Endodermal cell (in vitro differentiated cells): ENCODE results near the gene SIAE. TPM values are rescaled to one million over a fixed set of nuclear protein-coding genes. Genes with fewer than 3 reads are reported as not detected.
A peak's percentile ranks its signal among the peaks of the same experiment; 100 is the strongest.

ENCODE experiments used
- DNase-seq: peaks from one replicate; pipeline ENCODE4 v3.0.0-alpha.2; 2017
- H3K27ac ChIP-seq: 2 replicates; pipeline ENCODE4 v1.5.1; 2013; ENCODE audit warnings: mild to moderate bottlenecking, low read depth, low read length, moderate library complexity
- H3K27me3 ChIP-seq: 2 replicates; pipeline ENCODE4 v1.6.1; 2013; ENCODE audit warnings: mild to moderate bottlenecking, low read length, moderate library complexity; ENCODE audit not compliant: insufficient read depth, control insufficient read depth, poor library complexity, severe bottlenecking
- H3K36me3 ChIP-seq: 2 replicates; pipeline ENCODE4 v1.7.0; 2013; ENCODE audit warnings: mild to moderate bottlenecking, low read length, moderate library complexity; ENCODE audit not compliant: control insufficient read depth, insufficient read depth
- H3K4me1 ChIP-seq: one replicate; pipeline ENCODE4 v1.7.0; 2013; ENCODE audit warnings: low read length; ENCODE audit not compliant: control insufficient read depth, insufficient read depth
- H3K4me3 ChIP-seq: 2 replicates; pipeline ENCODE4 v1.5.1; 2013; ENCODE audit warnings: mild to moderate bottlenecking, low read length, moderate library complexity
- H3K9ac ChIP-seq: 2 replicates; pipeline ENCODE4 v1.6.1; 2013; ENCODE audit warnings: mild to moderate bottlenecking, low read length, moderate library complexity; ENCODE audit not compliant: poor library complexity, severe bottlenecking; ENCODE audit errors: extremely low read depth
- H3K9me3 ChIP-seq: 2 replicates; pipeline ENCODE4 v1.6.1; 2013; ENCODE audit warnings: mild to moderate bottlenecking, low read length, moderate library complexity; ENCODE audit not compliant: control insufficient read depth
- H3K27ac Mint-ChIP-seq: 2 replicates; pipeline ENCODE4 v1.8.0; 2020; ENCODE audit warnings: mixed read lengths
- H3K27me3 Mint-ChIP-seq: 2 replicates; pipeline ENCODE4 v1.8.0; 2021; ENCODE audit warnings: mild to moderate bottlenecking, mixed read lengths; ENCODE audit not compliant: insufficient read depth
- H3K36me3 Mint-ChIP-seq: 2 replicates; pipeline ENCODE4 v1.8.0; 2020; ENCODE audit warnings: low read depth, mixed read lengths
- H3K4me1 Mint-ChIP-seq: 2 replicates; pipeline ENCODE4 v1.8.0; 2020; ENCODE audit warnings: mixed read lengths
- H3K4me3 Mint-ChIP-seq: 2 replicates; pipeline ENCODE4 v1.8.0; 2020; ENCODE audit warnings: mild to moderate bottlenecking, moderate library complexity, mixed read lengths
- H3K9me3 Mint-ChIP-seq: 2 replicates; pipeline ENCODE4 v1.8.0; 2020; ENCODE audit warnings: mild to moderate bottlenecking, mixed read lengths
- CTCF ChIP-seq: fragments of 200-600 bp; sonication (generic); conservative IDR thresholded peaks from 2 replicates; pipeline ENCODE4 v1.5.0; 2021; ENCODE audit warnings: antibody characterized with exemption, mild to moderate bottlenecking
- WGBS, 2 experiments: methylation state at CpG; one replicate each; pipeline versions ENCODE4 v1.1.5 to v1.1.7; 2013; ENCODE audit warnings: missing lambda C conversion rate in 2 of 2, mixed read lengths in 1 of 2; ENCODE audit not compliant: insufficient coverage in 1 of 2, insufficient read length in 1 of 2; 5-methylcytosine and 5-hydroxymethylcytosine counted together
- total RNA-seq, 2 donors: library from RNA; stranded (reverse); fragmentation: NEBNext Ultra II Directional in 1 of 2; extraction: Animal tissue kit (Norgen Biotek cat#: 25700) in 1 of 2; gene quantifications; 2 replicates in 1 of 2; 3 replicates in 1 of 2; pipeline ENCODE4 v1.2.1, GENCODE V29; 2021

The SIAE gene
- total RNA-seq, 2 donors from 2014 or later, result 4.4 to 7.4 TPM

- DNase-seq, result no peak
- WGBS, 2 experiments, result 93 to 100% methylated on average over 1 to 6 of the region's 6 CpGs
- H3K4me1 Mint-ChIP-seq, result no peaks in the 10 kb centered on the region
- no peak overlapping the region for H3K4me3 ChIP-seq
- no peaks in the 10 kb centered on the region for H3K4me1 ChIP-seq
- H3K27me3 ChIP-seq, result no peaks in the 10 kb centered on the region
- no peaks in the 10 kb centered on the region for H3K9me3 Mint-ChIP-seq
- H3K4me3 Mint-ChIP-seq, result no peak overlapping the region
- no peaks in the 10 kb centered on the region for H3K36me3 Mint-ChIP-seq
- H3K9ac ChIP-seq, result no peak overlapping the region
- no peak overlapping the region for H3K27ac ChIP-seq
- H3K9me3 ChIP-seq, result no peaks in the 10 kb centered on the region
- no peak overlapping the region for H3K27ac Mint-ChIP-seq
- no peak for TF ChIP-seq CTCF
- no peaks in the 10 kb centered on the region for H3K36me3 ChIP-seq
- H3K27me3 Mint-ChIP-seq, result no peaks in the 10 kb centered on the region
Observed at GRCh38 chr11:124592627-124593026, 80.9 kb downstream of the SIAE start.

- no peaks in the 10 kb centered on the region for H3K27me3 Mint-ChIP-seq
- H3K9me3 Mint-ChIP-seq, result no peaks in the 10 kb centered on the region
- H3K9ac ChIP-seq, result no peak overlapping the region
- H3K9me3 ChIP-seq, result no peaks in the 10 kb centered on the region
- H3K27me3 ChIP-seq, result no peaks in the 10 kb centered on the region
- H3K27ac Mint-ChIP-seq, result no peak overlapping the region
- H3K4me3 ChIP-seq, result no peak overlapping the region
- H3K36me3 ChIP-seq, result no peaks in the 10 kb centered on the region
- H3K4me1 ChIP-seq, result no peaks in the 10 kb centered on the region
- H3K27ac ChIP-seq, result no peak overlapping the region
- H3K36me3 Mint-ChIP-seq, result no peaks in the 10 kb centered on the region
- no peak for DNase-seq
- TF ChIP-seq CTCF, result no peak
- 93 to 100% methylated on average over 2 of the region's 2 CpGs for WGBS, 2 experiments
- H3K4me1 Mint-ChIP-seq, result no peaks in the 10 kb centered on the region
- H3K4me3 Mint-ChIP-seq, result no peak overlapping the region
Observed at GRCh38 chr11:124591430-124591829, 82.1 kb downstream of the SIAE start.

GRCh38 chr11:124586238-124586860 lies 87.2 kb downstream of the SIAE start:
- Mint-ChIP-seq H3K4me1 (peaks cover 28% of the 10 kb centered on the region), H3K36me3 (no peaks in the 10 kb centered on the region), H3K9me3 (no peaks in the 10 kb centered on the region), H3K27me3 (no peaks in the 10 kb centered on the region), H3K27ac (no peak overlapping the region), H3K4me3 (no peak overlapping the region)
- TF ChIP-seq CTCF, result peak; percentile 82
- Histone ChIP-seq H3K4me1 (peaks cover 27% of the 10 kb centered on the region), H3K9me3 (no peaks in the 10 kb centered on the region), H3K36me3 (no peaks in the 10 kb centered on the region), H3K27me3 (no peaks in the 10 kb centered on the region), H3K4me3 (no peak overlapping the region), H3K9ac (no peak overlapping the region), H3K27ac (no peak overlapping the region)
- 58% methylated on average over 3 of the region's 3 CpGs; no CpG with 5 or more reads in 1 of the 2 experiments for WGBS, 2 experiments
- DNase-seq, result peak; percentile 84
